ENCODE results near the gene SH3GL3. TPM values are rescaled to one million over a fixed set of nuclear protein-coding genes. Genes with fewer than 3 reads are reported as not detected.

Gene SH3GL3
- total and polyA plus RNA-seq, 2 of the 8 experiments (the other 6 are each of a cell fraction or from before 2014, with no cell fraction given) = 14.1 to 19.1 TPM

DNA sequence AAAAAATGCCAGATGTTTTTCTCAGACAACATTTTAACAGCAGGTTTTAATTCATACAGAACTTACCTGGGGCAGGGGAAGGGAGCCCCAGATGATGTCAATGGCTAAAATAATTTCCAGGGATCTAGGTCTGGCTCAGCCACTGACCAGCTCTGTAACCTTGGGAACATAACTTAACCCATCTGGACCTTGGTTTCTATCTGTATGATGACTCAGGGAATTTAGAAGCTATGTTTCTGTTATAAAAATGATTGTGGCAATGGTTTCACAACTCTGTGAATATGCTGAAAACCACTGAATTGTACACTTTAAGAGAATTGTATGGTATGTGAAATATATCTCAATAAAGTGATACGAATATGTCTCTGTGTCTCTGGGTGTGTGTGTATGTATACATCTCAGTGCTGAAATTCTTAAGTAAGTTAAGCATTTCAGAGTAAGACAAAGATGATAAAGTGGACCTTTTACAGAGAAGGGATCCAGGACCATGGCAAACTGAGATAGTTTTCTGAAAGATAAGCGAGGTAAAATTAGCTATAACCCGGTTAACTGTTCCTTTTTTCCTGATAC is 2.9 kb downstream of the SH3GL3 start:
- H2BK20ac ChIP-seq (ENCODE audit: low read length) = no peak overlapping the region
- WGBS, 2 experiments (ENCODE audit: extremely low coverage in 1 of 2, insufficient coverage in 1 of 2, insufficient read length in 1 of 2, insufficient replicate concordance in 2 of 2, low coverage in 1 of 2, low lambda C conversion rate in 2 of 2, missing lambda C conversion rate in 1 of 2) = 93% methylated on average over 3 of the region's 3 CpGs; no CpG with 5 or more reads in 1 of the 2 experiments
- H3K23ac ChIP-seq (ENCODE audit: insufficient read length) = no peak overlapping the region
- no peak overlapping the region for H3K9ac ChIP-seq (replicated peaks in 1 of 4; ENCODE audit: extremely low read depth in 1 of 4, low read depth in 3 of 4, low read length in 3 of 4)
- H2AFZ ChIP-seq (ENCODE audit: low read length) = no peak overlapping the region
- H4K5ac ChIP-seq (ENCODE audit: insufficient read length, low read depth, low read length) = no peak overlapping the region
- H2BK15ac ChIP-seq (ENCODE audit: low read length) = no peak overlapping the region
- H3K4me3 ChIP-seq (ENCODE audit: extremely low read depth in 1 of 4, insufficient read depth in 2 of 4, low read depth in 3 of 4, low read length in 4 of 4) = no peak overlapping the region
- H3K4me2 ChIP-seq (ENCODE audit: insufficient read depth in 1 of 2, low read depth in 2 of 2, low read length in 2 of 2) = no peak overlapping the region
- no peak overlapping the region for H3K27ac ChIP-seq (ENCODE audit: low read depth, low read length)
- peaks cover 0 to 9% (median 4%) of the 10 kb centered on the region in 4 experiments; a peak in 4 of 7 replicates for H3K4me1 ChIP-seq (replicated peaks in 1 of 4; ENCODE audit: control insufficient read depth in 3 of 4, insufficient read depth in 4 of 4, low read length in 3 of 4)
- no peaks in the 10 kb centered on the region for H3K36me3 ChIP-seq (ENCODE audit: control insufficient read depth in 2 of 4, insufficient read depth in 4 of 4, low read length in 3 of 4)
- no peak overlapping the region for H3K14ac ChIP-seq (ENCODE audit: insufficient read length)
- ChIA-PET POLR2A (ENCODE audit: partially characterized antibody) (no interaction called here), CTCF (ENCODE audit: partially characterized antibody) (interaction anchor here (0.7 to 9.0 kb wide), 5 partner anchors 99 to 202 kb away, joined by 3 to 168 read pairs (median 4); no protein-coding TSS in a partner anchor)
- no peak overlapping the region for H3K18ac ChIP-seq (ENCODE audit: extremely low read depth, low read length)
- FAIRE-seq = peak; percentile 13
- peaks cover 0 to 9% of the 10 kb centered on the region in 2 experiments for H4K20me1 ChIP-seq (replicated peaks in 1 of 2; ENCODE audit: control insufficient read depth in 1 of 2, insufficient read depth in 2 of 2, low read length in 2 of 2)
- no peak overlapping the region for H2AK5ac ChIP-seq (ENCODE audit: low read depth, low read length)
- peaks cover 0 to 21% of the 10 kb centered on the region in 2 experiments; a peak in 2 of 4 replicates for H3K79me2 ChIP-seq (ENCODE audit: control insufficient read depth in 1 of 2, insufficient read depth in 2 of 2, low read length in 2 of 2)
- H3K56ac ChIP-seq (replicated peaks; ENCODE audit: insufficient read length, low read depth, low read length) = no peak overlapping the region
- no peak overlapping the region for H2BK5ac ChIP-seq (ENCODE audit: low read depth, low read length)
- H3K9me3 ChIP-seq (ENCODE audit: insufficient read depth in 2 of 2, low read depth in 1 of 2, low read length in 1 of 2) = no peaks in the 10 kb centered on the region
- no peak overlapping the region for H4K8ac ChIP-seq (ENCODE audit: extremely low read depth, insufficient read depth, low read length)
- no peak overlapping the region for H3K4ac ChIP-seq (replicated peaks; ENCODE audit: insufficient read length, low read depth, low read length)
- peaks cover 13% of the 10 kb centered on the region for H3K23me2 ChIP-seq (ENCODE audit: low read depth, low read length)
- TF ChIP-seq ASH2L (IDR thresholded peaks at IDR 0.05; ENCODE audit: low read length) (no peak), KDM5A (IDR thresholded peaks at IDR 0.05; ENCODE audit: low read length) (no peak), SIN3A (conservative IDR thresholded peaks at IDR 0.05 in 1 of 2, IDR thresholded peaks at IDR 0.05 in 1 of 2; ENCODE audit: low read depth in 1 of 2, low read length in 2 of 2) (no peak), TEAD4 (IDR thresholded peaks at IDR 0.05; ENCODE audit: low read depth, low read length) (no peak), FOSL1 (IDR thresholded peaks at IDR 0.05; ENCODE audit: insufficient read depth, low read depth, low read length) (no peak), CREB1 (IDR thresholded peaks at IDR 0.05) (no peak), EGR1 (IDR thresholded peaks at IDR 0.05; ENCODE audit: borderline replicate concordance, low read depth, low read length) (no peak), JUN (IDR thresholded peaks at IDR 0.05; ENCODE audit: low read depth, low read length) (no peak), PHF8 (conservative IDR thresholded peaks at IDR 0.05; ENCODE audit: low read depth, low read length) (no peak), SAP30 (IDR thresholded peaks at IDR 0.05; ENCODE audit: insufficient read depth, insufficient replicate concordance, low read length) (no peak)
- TF ChIP-seq, protein P1, sequence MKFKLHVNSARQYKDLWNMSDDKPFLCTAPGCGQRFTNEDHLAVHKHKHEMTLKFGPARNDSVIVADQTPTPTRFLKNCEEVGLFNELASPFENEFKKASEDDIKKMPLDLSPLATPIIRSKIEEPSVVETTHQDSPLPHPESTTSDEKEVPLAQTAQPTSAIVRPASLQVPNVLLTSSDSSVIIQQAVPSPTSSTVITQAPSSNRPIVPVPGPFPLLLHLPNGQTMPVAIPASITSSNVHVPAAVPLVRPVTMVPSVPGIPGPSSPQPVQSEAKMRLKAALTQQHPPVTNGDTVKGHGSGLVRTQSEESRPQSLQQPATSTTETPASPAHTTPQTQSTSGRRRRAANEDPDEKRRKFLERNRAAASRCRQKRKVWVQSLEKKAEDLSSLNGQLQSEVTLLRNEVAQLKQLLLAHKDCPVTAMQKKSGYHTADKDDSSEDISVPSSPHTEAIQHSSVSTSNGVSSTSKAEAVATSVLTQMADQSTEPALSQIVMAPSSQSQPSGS (IDR thresholded peaks at IDR 0.05; ENCODE audit: low read length) = no peak
- no peak for DNase-seq (ENCODE audit: low read depth in 1 of 2, low spot score in 2 of 2)
- no peak overlapping the region for H2BK120ac ChIP-seq (replicated peaks; ENCODE audit: low read depth, low read length)
- no peak overlapping the region for H2BK12ac ChIP-seq (ENCODE audit: low read depth, low read length)
- peaks cover 0 to 11% (median 7%) of the 10 kb centered on the region in 4 experiments; a peak in 5 of 7 replicates for H3K27me3 ChIP-seq (replicated peaks in 1 of 4; ENCODE audit: control insufficient read depth in 3 of 4, extremely low read depth in 1 of 4, insufficient read depth in 3 of 4, low read length in 3 of 4)
- no peak overlapping the region for H4K91ac ChIP-seq (replicated peaks; ENCODE audit: insufficient read length, low read length)
- H3K79me1 ChIP-seq (ENCODE audit: low read depth, low read length) = no peaks in the 10 kb centered on the region

All from H1 (cell line).